ENCODE results near the gene SEMA3D. TPM values are rescaled to one million over a fixed set of nuclear protein-coding genes. Genes with fewer than 3 reads are reported as not detected.

The SEMA3D gene
- total RNA-seq, 1 experiment from 2014 or later, result 0.61 TPM

DNA sequence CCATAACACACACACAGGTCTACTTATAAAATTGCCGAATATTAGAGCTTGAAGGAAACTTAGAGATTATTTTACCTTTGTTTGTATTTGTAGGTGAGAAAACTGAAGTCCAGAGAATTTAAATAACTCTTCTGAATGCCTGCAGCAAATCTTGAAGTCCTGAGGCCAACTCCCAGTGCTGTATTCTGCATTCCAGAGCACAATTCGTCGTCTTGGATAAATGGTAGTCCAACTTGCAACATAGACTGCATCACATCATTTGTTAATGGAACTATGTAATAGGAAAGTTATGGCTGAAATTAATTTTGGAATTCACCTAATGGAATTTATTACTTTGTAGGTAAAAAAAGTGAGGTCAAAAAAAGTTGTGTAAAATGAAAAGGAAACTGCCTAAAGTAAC is 37.3 kb upstream of the SEMA3D start:
- intact Hi-C loops (cut with micrococcal nuclease; ENCODE audit: unreplicated experiment), result no loop called here
- no peak for DNase-seq
- Histone ChIP-seq H3K4me1 (peaks cover 20% of the 10 kb centered on the region), H3K27me3 (replicated peaks; ENCODE audit: control insufficient read depth, insufficient read depth, low read length) (no peaks in the 10 kb centered on the region), H3K9me3 (no peaks in the 10 kb centered on the region), H3K36me3 (ENCODE audit: control insufficient read depth, insufficient read depth, low read length) (no peaks in the 10 kb centered on the region), H3K4me3 (ENCODE audit: low read depth, low read length) (no peak overlapping the region)
- H3K36me3 Mint-ChIP-seq (ENCODE audit: insufficient read depth, unreplicated experiment), result no peaks in the 10 kb centered on the region
- H3K9me3 Mint-ChIP-seq (ENCODE audit: unreplicated experiment), result no peaks in the 10 kb centered on the region
- H3K27ac Mint-ChIP-seq (ENCODE audit: unreplicated experiment), result no peak overlapping the region
- CTCF ChIA-PET, result no interaction called here
- no TSS peak for BruUV-seq (replicated peaks)
- POLR2A ChIA-PET, result no interaction called here
- H3K4me1 Mint-ChIP-seq (ENCODE audit: low read depth, unreplicated experiment), result peaks cover 13% of the 10 kb centered on the region
- no peaks in the 10 kb centered on the region for H3K27me3 Mint-ChIP-seq (ENCODE audit: insufficient read depth, unreplicated experiment)
- H3K4me3 Mint-ChIP-seq (ENCODE audit: unreplicated experiment), result no peak overlapping the region
- no peak for TF ChIP-seq CTCF (IDR thresholded peaks at IDR 0.05; ENCODE audit: insufficient read depth in 1 of 2, low read depth in 1 of 2, low read length in 1 of 2, severe bottlenecking in 1 of 2, unreplicated experiment in 1 of 2)

- intact Hi-C loops (cut with micrococcal nuclease; ENCODE audit: unreplicated experiment), result no loop called here
- Histone ChIP-seq H3K27me3 (replicated peaks; ENCODE audit: control insufficient read depth, insufficient read depth, low read length) (no peaks in the 10 kb centered on the region), H3K9me3 (no peaks in the 10 kb centered on the region), H3K4me3 (ENCODE audit: low read depth, low read length) (no peak overlapping the region), H3K4me1 (peaks cover 15% of the 10 kb centered on the region), H3K36me3 (ENCODE audit: control insufficient read depth, insufficient read depth, low read length) (no peaks in the 10 kb centered on the region)
- H3K9me3 Mint-ChIP-seq (ENCODE audit: unreplicated experiment), result no peaks in the 10 kb centered on the region
- peaks cover 13% of the 10 kb centered on the region for H3K4me1 Mint-ChIP-seq (ENCODE audit: low read depth, unreplicated experiment)
- H3K27me3 Mint-ChIP-seq (ENCODE audit: insufficient read depth, unreplicated experiment), result no peaks in the 10 kb centered on the region
- ChIA-PET CTCF (no interaction called here), POLR2A (no interaction called here)
- TF ChIP-seq CTCF (IDR thresholded peaks at IDR 0.05; ENCODE audit: insufficient read depth in 1 of 2, low read depth in 1 of 2, low read length in 1 of 2, severe bottlenecking in 1 of 2, unreplicated experiment in 1 of 2), result no peak
- DNase-seq, result no peak
- no peak overlapping the region for H3K4me3 Mint-ChIP-seq (ENCODE audit: unreplicated experiment)
- no peak overlapping the region for H3K27ac Mint-ChIP-seq (ENCODE audit: unreplicated experiment)
- H3K36me3 Mint-ChIP-seq (ENCODE audit: insufficient read depth, unreplicated experiment), result no peaks in the 10 kb centered on the region
- no TSS peak for BruUV-seq (replicated peaks)
These were observed 35.7 kb upstream of the SEMA3D start for GRCh38 chr7:85222522-85222921.

- Mint-ChIP-seq H3K4me3 (ENCODE audit: unreplicated experiment) (no peak overlapping the region), H3K27me3 (ENCODE audit: insufficient read depth, unreplicated experiment) (no peaks in the 10 kb centered on the region), H3K27ac (ENCODE audit: unreplicated experiment) (no peak overlapping the region), H3K9me3 (ENCODE audit: unreplicated experiment) (no peaks in the 10 kb centered on the region), H3K4me1 (ENCODE audit: low read depth, unreplicated experiment) (peaks cover 13% of the 10 kb centered on the region), H3K36me3 (ENCODE audit: insufficient read depth, unreplicated experiment) (no peaks in the 10 kb centered on the region)
- H3K4me3 ChIP-seq (ENCODE audit: low read depth, low read length), result no peak overlapping the region
- ChIA-PET CTCF (no interaction called here), POLR2A (no interaction called here)
- no peak for DNase-seq
- H3K9me3 ChIP-seq, result no peaks in the 10 kb centered on the region
- H3K4me1 ChIP-seq, result peaks cover 15% of the 10 kb centered on the region
- no TSS peak for BruUV-seq (replicated peaks)
- TF ChIP-seq CTCF (IDR thresholded peaks at IDR 0.05; ENCODE audit: insufficient read depth in 1 of 2, low read depth in 1 of 2, low read length in 1 of 2, severe bottlenecking in 1 of 2, unreplicated experiment in 1 of 2), result no peak
- H3K27me3 ChIP-seq (replicated peaks; ENCODE audit: control insufficient read depth, insufficient read depth, low read length), result no peaks in the 10 kb centered on the region
- intact Hi-C loops (cut with micrococcal nuclease; ENCODE audit: unreplicated experiment), result no loop called here
- no peaks in the 10 kb centered on the region for H3K36me3 ChIP-seq (ENCODE audit: control insufficient read depth, insufficient read depth, low read length)
These were observed 34.9 kb upstream of the SEMA3D start for GRCh38 chr7:85221796-85222195.

Measured in Caco-2 (cell line).